Measurements from ENCODE around the gene RPL35A. TPM values are rescaled to one million over a fixed set of nuclear protein-coding genes. Genes with fewer than 3 reads are reported as not detected.
"Not testable (repeated sequence)": the region's sequence is repeated elsewhere in the genome, so short reads cannot be mapped to it uniquely, and the experiment has no call there.

RPL35A gene
- total RNA-seq, 2 experiments from 2014 or later = 1,037 to 1,049 TPM

DNA sequence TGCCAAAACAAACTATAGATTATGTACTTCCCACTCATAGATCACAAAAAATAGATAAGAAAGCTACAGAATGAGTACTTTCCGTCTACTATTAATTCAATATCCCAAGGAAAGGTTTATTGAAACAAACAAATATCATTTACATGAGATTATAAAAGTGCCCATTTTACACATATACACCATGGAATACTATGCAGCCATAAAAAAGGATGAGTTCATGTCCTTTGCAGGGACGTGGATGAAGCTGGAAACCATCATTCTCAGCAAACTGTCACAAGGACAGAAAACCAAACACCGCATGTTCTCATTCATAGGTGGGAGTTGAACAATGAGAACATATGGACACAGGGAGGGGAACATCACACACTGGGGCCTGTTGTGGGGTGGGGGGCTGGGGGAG, 22.4 kb upstream of the RPL35A start:
- H3K27ac Mint-ChIP-seq; H3K4me3 Mint-ChIP-seq; DNase-seq; POLR2A ChIA-PET; ATAC-seq (ENCODE audit: low read depth); H3K4me1 Mint-ChIP-seq; H3K27me3 Mint-ChIP-seq; H3K9me3 Mint-ChIP-seq: not testable (repeated sequence)
- H3K36me3 Mint-ChIP-seq = peaks cover 11% of the 10 kb centered on the region

DNA sequence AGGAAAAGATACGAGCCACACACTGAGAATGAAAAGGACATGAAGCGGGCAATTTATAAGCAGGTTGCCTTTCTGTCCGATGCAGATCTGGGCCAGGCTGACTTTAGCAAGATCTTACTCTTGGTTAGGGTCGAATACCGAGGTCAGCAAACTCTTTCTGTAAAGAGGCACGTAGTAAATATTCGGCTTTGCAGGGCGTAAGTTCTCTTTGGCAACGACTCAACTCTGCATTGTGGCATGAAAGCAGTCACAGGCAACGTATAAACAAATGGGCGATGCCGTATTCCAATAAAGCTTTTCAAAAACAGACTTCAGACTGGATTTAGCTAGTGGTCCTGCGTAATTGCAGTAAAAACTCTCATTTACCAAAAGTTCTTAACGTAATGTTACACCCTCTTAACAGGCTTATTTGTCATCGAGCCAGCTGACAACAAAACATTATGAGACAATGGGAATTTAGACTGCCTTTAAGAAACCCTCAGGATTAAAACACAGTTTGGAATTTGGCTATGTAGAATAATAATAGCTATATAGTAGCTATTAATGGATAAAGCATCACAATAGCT, 13.1 kb upstream of the RPL35A start:
- DNase-seq (no peak), ATAC-seq (ENCODE audit: low read depth) (no peak)
- Mint-ChIP-seq H3K36me3 (no peaks in the 10 kb centered on the region), H3K4me1 (peaks cover 4% of the 10 kb centered on the region), H3K27ac (no peak overlapping the region), H3K9me3 (no peaks in the 10 kb centered on the region), H3K4me3 (no peak overlapping the region), H3K27me3 (no peaks in the 10 kb centered on the region)
- POLR2A ChIA-PET = no interaction called here

DNA sequence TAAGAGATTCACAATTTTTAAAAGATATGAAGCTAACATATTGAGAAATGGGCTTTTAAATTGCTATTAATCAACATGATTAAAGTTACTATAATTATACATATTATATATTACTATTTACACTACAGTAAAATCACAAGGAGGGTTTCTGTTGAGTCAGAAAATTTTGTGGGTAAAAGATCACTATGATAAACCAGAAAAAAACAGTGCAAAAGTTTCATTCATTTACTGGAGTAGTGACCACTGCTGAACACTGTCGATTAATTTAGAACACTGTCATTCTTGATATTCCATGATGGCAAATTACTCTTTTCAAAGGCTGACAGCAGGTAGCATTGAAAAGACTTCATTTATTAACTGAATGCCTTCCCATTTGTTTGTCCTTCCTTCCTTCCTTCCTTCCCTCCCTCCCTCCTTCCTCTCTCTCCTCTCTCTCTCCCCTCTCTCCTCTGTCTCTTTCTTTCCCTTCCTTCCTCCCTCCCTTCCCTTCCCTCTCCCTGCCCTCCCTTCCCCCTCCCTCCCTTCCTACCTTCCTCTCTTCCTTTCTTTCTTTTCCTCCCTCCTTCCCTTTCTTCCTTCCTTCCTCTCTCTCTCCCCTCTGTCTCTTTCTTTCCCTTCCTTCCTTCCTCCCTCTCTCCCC, 9.1 kb upstream of the RPL35A start:
- Mint-ChIP-seq H3K9me3 (no peaks in the 10 kb centered on the region), H3K27me3 (no peaks in the 10 kb centered on the region), H3K4me3 (no peak overlapping the region), H3K36me3 (no peaks in the 10 kb centered on the region), H3K27ac (no peak overlapping the region), H3K4me1 (peaks cover 5% of the 10 kb centered on the region)
- DNase-seq (no peak), ATAC-seq (ENCODE audit: low read depth) (no peak)
- POLR2A ChIA-PET = no interaction called here

DNA sequence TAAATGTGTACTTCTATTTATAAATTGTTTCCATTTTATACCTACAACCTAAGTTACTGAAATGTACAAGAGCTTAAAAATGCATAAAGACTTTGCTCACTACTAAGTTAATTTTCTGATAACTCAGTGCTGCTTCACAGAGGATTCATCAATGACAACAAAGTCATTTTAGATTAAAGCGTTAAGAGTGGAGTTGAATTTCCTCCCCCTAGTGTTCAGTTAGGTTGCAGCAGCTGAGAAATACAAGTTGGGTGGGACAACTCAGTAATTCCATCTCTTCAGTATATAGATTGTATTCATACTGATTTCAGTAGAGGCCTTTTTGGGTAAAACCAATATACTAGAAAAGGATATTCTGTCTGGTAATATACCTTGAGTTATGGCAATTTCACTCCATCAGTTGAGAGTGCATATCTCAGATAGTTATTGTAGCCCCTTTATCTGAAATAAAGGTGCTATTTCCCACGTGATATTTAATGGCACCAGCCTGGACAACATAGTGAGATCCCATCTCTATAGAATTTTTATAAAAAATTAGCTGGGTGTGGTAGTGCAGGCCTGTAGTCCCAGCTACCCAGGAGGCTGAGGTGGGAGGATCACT, 6.9 kb upstream of the RPL35A start:
- no peak overlapping the region for H3K27ac Mint-ChIP-seq
- no peak for DNase-seq

DNA sequence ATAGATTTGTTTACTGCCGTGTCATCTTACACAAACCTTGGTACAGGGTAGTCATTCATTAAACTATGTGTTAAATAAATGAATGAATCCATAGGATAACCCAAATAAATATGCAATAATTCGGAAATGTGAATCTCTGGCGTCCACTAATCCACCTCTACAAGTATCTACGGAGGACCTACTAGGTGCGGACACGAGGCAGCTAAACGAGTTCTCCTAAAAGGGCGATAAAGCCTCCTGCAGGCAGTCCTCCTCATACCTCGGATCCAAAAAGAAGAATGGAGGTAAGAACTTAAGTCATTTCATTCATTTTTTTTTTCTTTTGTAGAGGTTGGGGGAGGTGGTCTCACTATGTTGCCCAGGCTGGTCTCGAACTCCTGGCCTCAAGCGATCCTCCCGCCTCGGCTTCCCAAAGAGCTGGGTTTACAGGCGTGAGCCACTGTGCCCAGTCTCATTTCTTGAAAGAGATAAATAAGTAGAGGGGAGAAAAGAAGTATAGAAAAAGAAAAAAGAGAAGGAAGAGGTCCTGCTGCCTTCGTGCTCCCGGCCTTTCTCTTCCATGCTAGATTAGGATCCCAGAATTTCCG, 706 bp upstream of the RPL35A start:
- H3K4me1 Mint-ChIP-seq = peaks cover 30% of the 10 kb centered on the region
- H3K36me3 Mint-ChIP-seq = peaks cover 29% of the 10 kb centered on the region
- H3K9me3 Mint-ChIP-seq = no peaks in the 10 kb centered on the region
- peak overlapping the region; percentile 93 for H3K27ac Mint-ChIP-seq
- H3K4me3 Mint-ChIP-seq = peak overlapping the region; percentile 95
- POLR2A ChIA-PET = interaction anchor here (0.8 to 3.9 kb wide), 4 partner anchors 9 to 131 kb away, joined by 3 to 27 read pairs (median 8); partner anchors contain the start of gene LMLN
- DNase-seq = no peak
- ATAC-seq (ENCODE audit: low read depth) = no peak
- H3K27me3 Mint-ChIP-seq = no peaks in the 10 kb centered on the region

More for the DNA sequence above, 6.9 kb upstream of the RPL35A start:
- no peaks in the 10 kb centered on the region for H3K27me3 Mint-ChIP-seq
- POLR2A ChIA-PET = no interaction called here
- H3K4me3 Mint-ChIP-seq = no peak overlapping the region
- ATAC-seq (ENCODE audit: low read depth) = peak; percentile 76
- H3K4me1 Mint-ChIP-seq = peaks cover 5% of the 10 kb centered on the region
- H3K9me3 Mint-ChIP-seq = no peaks in the 10 kb centered on the region
- H3K36me3 Mint-ChIP-seq = no peaks in the 10 kb centered on the region

DNA sequence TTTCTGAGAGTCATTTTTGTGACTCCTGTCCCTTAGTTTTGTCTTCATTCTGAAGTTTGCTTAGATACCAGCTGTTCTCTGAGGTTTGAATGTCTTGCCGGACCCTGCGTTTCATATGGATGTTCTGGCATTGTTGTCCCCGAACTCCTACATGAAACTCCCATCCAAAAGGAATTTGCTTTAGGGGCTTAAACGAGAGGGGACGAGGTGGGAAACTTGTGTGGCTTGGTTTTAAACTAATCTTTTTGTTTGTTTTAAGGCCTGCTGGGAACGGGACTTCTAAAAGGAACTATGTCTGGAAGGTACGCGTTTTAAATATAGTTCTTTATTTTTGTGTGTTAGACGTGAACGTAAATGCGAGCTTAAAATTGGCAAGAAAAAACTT, 679 bp downstream of the RPL35A start:
- Mint-ChIP-seq H3K4me1 (peaks cover 37% of the 10 kb centered on the region), H3K36me3 (peaks cover 35% of the 10 kb centered on the region), H3K9me3 (no peaks in the 10 kb centered on the region), H3K4me3 (peak overlapping the region; percentile 95), H3K27me3 (no peaks in the 10 kb centered on the region), H3K27ac (peak overlapping the region; percentile 93)
- ATAC-seq (ENCODE audit: low read depth) (no peak), DNase-seq (no peak)
- POLR2A ChIA-PET = interaction anchor here (1.0 to 3.9 kb wide), 4 partner anchors 8 to 130 kb away, joined by 4 to 27 read pairs (median 7); partner anchors contain the start of gene LMLN

DNA sequence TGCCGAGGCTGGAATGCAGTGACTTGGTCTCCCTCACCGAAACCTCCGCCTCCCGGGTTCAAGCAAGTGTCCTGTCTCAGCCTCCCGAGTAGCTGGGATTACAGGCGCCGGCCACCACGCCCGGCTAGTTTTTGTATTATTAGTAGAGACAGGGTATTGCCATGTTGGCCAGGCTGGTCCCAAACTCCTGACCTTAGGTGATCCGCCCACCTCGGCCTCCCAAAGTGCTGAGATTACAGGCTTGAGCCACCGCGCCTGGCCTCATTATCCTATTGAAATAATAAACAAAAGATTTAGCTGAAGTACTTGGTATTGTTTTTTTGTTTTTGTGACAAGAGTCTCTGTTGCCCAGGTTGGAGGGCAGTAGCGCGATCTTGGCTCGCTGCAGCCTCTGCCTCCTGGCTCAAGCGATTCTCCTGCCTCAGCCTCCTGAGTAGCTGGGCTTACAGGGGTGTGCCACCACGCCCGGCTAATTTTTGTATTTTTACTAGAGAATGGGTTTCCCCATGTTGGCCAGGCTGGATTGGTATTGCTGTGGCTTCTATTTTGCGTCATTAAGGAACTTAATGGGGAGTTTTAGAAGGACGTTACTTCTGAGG, 1.5 kb downstream of the RPL35A start:
- no peak for DNase-seq
- Mint-ChIP-seq H3K9me3 (no peaks in the 10 kb centered on the region), H3K4me3 (peak overlapping the region; percentile 95), H3K36me3 (peaks cover 35% of the 10 kb centered on the region), H3K4me1 (peaks cover 40% of the 10 kb centered on the region), H3K27ac (peak overlapping the region; percentile 93), H3K27me3 (no peaks in the 10 kb centered on the region)
- no peak for ATAC-seq (ENCODE audit: low read depth)
- POLR2A ChIA-PET = interaction anchor here (1.2 to 3.9 kb wide), 2 partner anchors 8 to 10 kb away, joined by 6 to 27 read pairs; partner anchors contain the start of gene LMLN

DNA sequence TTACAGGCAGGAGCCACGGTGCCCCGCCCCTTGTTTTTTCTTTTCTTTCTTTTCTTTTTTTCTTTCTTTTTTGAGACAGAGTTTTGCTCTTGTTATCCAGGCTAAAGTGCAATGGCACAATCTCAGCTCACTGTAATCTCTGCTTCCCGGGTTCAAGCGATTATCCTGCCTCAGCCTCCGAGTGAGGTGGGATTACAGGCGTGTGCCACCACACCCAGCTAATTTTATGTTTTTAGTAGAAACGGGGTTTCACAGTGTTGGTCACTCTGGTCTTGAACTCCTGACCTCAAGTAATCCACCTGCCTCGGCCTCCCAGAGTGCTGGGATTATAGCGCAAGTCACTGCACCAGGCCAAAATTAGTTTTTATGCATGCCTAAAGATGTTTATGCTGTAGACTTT, 2.5 kb downstream of the RPL35A start:
- Mint-ChIP-seq H3K36me3 (peaks cover 42% of the 10 kb centered on the region), H3K27me3 (no peaks in the 10 kb centered on the region), H3K4me3 (peak overlapping the region; percentile 40), H3K27ac (peak overlapping the region; percentile 64), H3K9me3 (no peaks in the 10 kb centered on the region), H3K4me1 (peaks cover 46% of the 10 kb centered on the region)
- POLR2A ChIA-PET = interaction anchor here (3.9 kb wide), 1 partner anchor 9 kb away, joined by 27 read pairs; the partner anchor contains the start of gene LMLN
- ATAC-seq (ENCODE audit: low read depth) (no peak), DNase-seq (no peak)

DNA sequence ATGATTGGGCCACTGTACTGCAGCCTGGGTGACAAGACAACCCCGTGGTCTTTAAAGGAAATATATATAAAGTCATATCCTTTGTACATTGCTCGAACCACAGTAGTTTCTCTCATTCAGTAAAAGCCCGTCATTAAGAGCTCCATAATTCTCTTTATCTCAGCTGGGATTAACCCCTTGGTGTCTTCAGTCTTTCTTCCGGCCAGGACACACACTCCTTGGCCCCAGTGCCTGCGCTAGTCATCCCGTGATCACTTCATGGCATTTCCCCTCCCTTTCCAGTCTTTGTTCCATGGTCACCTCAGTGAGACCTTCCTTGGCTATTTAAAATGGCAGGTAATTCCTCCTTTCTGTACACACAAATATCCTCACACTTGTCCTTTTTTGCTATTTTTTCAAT, 3.3 kb downstream of the RPL35A start:
- peak overlapping the region; percentile 51 for H3K4me3 Mint-ChIP-seq
- H3K36me3 Mint-ChIP-seq = peaks cover 48% of the 10 kb centered on the region
- no peaks in the 10 kb centered on the region for H3K27me3 Mint-ChIP-seq
- peak overlapping the region; percentile 77 for H3K27ac Mint-ChIP-seq
- peaks cover 52% of the 10 kb centered on the region for H3K4me1 Mint-ChIP-seq
- peak; percentile 20 for ATAC-seq (ENCODE audit: low read depth)
- H3K9me3 Mint-ChIP-seq = no peaks in the 10 kb centered on the region
- POLR2A ChIA-PET = interaction anchor here (0.6 to 0.7 kb wide), 2 partner anchors 8 to 238 kb away, joined by 3 to 4 read pairs; no protein-coding TSS in a partner anchor
- DNase-seq = no peak

DNA sequence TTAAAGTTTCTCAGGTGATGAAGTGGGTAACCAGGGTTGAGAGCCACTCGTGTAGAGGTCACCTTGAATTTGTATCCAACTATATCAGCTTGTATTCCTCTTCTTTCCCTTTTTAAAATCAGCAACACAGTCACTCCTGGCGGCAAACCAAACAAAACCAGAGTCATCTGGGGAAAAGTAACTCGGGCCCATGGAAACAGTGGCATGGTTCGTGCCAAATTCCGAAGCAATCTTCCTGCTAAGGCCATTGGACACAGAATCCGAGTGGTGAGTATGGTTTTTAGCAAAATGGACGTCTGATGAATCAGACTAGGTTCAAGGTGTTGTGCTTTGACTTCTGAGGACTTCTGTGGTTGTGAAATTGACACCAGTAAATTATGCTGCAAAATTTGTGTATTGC, 3.9 kb downstream of the RPL35A start:
- DNase-seq (no peak), ATAC-seq (ENCODE audit: low read depth) (no peak)
- H3K4me3 Mint-ChIP-seq = peak overlapping the region; percentile 51
- no peaks in the 10 kb centered on the region for H3K27me3 Mint-ChIP-seq
- POLR2A ChIA-PET = interaction anchor here (0.7 kb wide), 1 partner anchor 8 kb away, joined by 3 read pairs; no protein-coding TSS in a partner anchor
- H3K27ac Mint-ChIP-seq = peak overlapping the region; percentile 77
- peaks cover 49% of the 10 kb centered on the region for H3K36me3 Mint-ChIP-seq
- peaks cover 58% of the 10 kb centered on the region for H3K4me1 Mint-ChIP-seq
- no peaks in the 10 kb centered on the region for H3K9me3 Mint-ChIP-seq

DNA sequence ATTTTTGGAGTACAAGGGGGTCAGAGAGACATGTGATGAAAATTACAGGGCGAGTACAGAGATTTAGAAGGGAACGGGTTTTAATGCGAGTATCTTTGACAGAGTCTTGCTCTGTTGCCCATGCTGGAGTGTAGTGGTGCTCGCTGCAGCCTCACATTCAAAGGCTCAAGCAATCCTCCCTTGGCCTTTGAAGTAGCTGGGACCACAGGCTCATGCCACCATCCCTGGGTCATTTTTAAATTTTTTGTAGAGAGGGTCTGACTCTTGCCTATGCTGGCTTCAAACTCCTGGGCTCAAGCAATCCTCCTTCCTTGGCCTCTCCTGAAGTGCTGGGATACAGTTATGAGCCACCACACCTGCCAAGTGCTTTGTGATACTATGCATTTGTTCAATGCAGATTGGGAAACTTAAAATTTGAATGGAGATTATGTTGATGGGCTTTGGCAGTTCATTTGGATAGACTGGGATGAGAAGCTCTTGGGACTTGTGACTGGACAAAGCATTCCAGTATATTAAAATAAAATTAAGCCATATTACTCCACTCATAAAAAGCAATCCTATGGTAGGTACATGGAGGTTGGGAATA, 6.0 kb downstream of the RPL35A start:
- POLR2A ChIA-PET = no interaction called here
- no peaks in the 10 kb centered on the region for H3K27me3 Mint-ChIP-seq
- peaks cover 48% of the 10 kb centered on the region for H3K36me3 Mint-ChIP-seq
- H3K27ac Mint-ChIP-seq = peak overlapping the region; percentile 25
- ATAC-seq (ENCODE audit: low read depth) (no peak), DNase-seq (no peak)
- H3K4me3 Mint-ChIP-seq = no peak overlapping the region
- H3K4me1 Mint-ChIP-seq = peaks cover 58% of the 10 kb centered on the region
- H3K9me3 Mint-ChIP-seq = no peaks in the 10 kb centered on the region

DNA sequence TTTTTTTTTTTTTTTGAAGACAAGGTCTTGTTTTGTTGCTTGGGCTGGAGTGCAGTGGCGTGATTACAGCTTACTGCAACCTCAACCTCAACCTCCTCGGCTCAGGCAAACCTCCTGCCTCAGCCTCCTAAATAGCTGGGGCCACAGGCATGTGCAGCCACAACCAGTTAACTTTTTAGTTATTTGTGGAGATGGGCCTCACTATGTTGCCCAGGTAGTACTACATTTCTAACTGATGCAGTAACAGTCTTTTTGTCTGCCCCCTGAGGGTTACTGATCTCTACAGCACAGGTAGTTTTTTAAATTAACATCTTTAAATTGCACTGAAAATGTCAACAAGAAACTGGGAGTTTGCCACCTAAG, 6.6 kb downstream of the RPL35A start:
- no peak overlapping the region for H3K27ac Mint-ChIP-seq
- H3K36me3 Mint-ChIP-seq = peaks cover 41% of the 10 kb centered on the region
- DNase-seq (no peak), ATAC-seq (ENCODE audit: low read depth) (no peak)
- no peak overlapping the region for H3K4me3 Mint-ChIP-seq
- POLR2A ChIA-PET = no interaction called here
- peaks cover 60% of the 10 kb centered on the region for H3K4me1 Mint-ChIP-seq
- no peaks in the 10 kb centered on the region for H3K9me3 Mint-ChIP-seq
- H3K27me3 Mint-ChIP-seq = no peaks in the 10 kb centered on the region

DNA sequence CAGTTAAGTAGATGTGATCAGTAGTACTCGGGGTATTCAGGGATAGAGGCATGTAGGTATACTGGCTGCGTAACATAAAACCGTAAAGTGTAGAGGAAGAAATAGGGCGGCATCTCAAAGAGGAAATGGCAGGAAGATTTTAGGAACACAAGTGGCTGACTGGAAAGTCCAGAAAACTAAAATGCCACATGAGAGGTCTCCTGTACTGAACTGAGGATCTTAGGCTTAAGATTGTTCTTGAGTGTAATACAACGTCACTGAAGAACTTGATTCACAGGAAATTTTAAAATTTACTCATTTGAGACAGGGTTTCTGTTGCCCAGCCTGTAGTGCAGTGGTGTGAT, 7.8 kb downstream of the RPL35A start:
- ATAC-seq (ENCODE audit: low read depth) (no peak), DNase-seq (no peak)
- POLR2A ChIA-PET = interaction anchor here (2.1 kb wide), 1 partner anchor 8 kb away, joined by 8 read pairs; the partner anchor contains the start of gene RPL35A
- peak overlapping the region; percentile 80 for H3K27ac Mint-ChIP-seq
- H3K36me3 Mint-ChIP-seq = peaks cover 36% of the 10 kb centered on the region
- peaks cover 65% of the 10 kb centered on the region for H3K4me1 Mint-ChIP-seq
- no peaks in the 10 kb centered on the region for H3K9me3 Mint-ChIP-seq
- no peaks in the 10 kb centered on the region for H3K27me3 Mint-ChIP-seq
- H3K4me3 Mint-ChIP-seq = no peak overlapping the region

Data from activated naive CD8-positive, alpha-beta T cell treated with anti-CD3 and anti-CD28 coated beads, Interleukin-2, amount 10 ng/mL, durations not matched to agents 7 days and 5 days (primary cell).